NCI-H1694 (cell line): ENCODE data around the gene AREG.

ENCODE experiments used
- DNase-seq: peaks from one replicate; lab custom pipeline; 2025; lab: John Stamatoyannopoulos, UW

The AREG gene

GRCh38 chr4:74463123-74463522 is 18.2 kb downstream of the AREG start:
- DNase-seq = no peak

DNA sequence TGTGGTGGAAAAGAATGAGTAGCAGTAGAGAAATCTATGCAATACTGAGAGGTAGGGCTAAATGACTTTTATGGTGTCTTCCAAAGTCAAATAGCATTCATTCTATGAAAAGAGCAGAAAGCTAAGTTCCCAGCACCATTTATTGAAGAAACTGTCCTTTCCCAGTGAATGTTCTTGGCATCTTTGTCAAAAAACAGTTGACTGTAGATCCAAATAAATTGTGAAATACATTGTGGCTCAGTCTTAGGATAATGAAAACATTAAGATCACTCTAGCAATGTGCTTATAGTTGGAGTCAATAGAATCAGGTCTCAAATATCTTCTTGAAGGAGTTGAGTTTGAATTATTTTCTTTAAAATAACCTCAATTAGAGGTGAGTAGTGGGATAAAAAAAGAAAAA is 19.4 kb downstream of the AREG start:
- no peak for DNase-seq

GRCh38 chr4:74466242-74466641 is 21.3 kb downstream of the AREG start:
- DNase-seq = no peak

- no peak for DNase-seq
Measured at GRCh38 chr4:74471264-74471663, 26.3 kb downstream of the AREG start.

DNA sequence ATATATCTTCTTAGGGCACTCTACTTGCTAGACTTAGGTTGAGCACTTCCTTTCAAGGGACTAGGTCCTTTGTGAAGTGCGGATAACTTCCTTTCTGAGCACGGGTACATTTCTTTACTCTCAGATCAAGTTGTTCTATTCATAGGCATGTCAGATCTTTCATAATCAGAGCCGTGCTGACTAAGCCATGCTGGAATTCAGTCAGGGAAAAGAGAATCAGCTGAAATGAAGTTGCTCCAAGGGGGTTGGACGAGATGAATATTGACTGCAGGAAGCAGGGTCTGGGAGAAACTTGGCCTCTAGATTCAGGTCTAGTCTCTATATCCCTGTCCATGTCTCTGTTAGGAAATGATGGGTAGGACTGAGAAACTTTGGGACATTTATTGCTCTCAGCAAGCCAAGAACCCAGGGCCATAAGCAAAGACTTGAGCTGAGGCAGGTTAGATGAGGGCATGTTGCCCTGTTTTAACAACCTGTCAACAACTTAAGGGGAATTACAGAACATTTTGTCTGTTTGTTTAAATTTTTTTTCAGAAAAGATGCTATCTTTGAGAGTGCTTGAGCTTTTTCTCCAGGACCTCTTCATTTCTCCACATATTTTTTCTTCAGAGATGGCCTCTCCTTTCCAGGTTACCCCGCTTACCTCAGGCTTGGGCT is 28.3 kb downstream of the AREG start:
- no peak for DNase-seq

- DNase-seq = no peak
Measured at GRCh38 chr4:74474345-74475090, 29.6 kb downstream of the AREG start.

GRCh38 chr4:74475091-74475800 is 30.3 kb downstream of the AREG start:
- no peak for DNase-seq

GRCh38 chr4:74475946-74476345 is 31.0 kb downstream of the AREG start:
- DNase-seq = no peak

DNA sequence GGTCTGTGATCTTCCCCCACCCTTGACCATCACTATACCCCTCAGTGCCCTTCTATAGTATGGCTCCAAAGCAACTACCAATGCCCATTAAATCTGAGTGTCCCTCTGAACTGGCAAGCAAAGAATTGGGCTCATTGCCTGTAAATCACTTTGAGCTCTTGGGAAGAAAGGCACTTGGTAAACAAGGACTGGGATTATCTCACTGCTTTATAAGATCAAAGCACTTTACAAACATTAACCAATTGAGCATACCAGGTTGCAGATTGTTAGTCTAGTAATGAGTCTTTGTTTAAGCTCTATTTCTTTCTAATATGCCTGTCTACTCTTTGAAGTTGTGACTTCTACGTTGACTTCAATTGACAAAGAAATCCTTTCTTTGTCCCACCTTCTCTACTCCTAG is 34.1 kb downstream of the AREG start:
- DNase-seq = no peak

DNA sequence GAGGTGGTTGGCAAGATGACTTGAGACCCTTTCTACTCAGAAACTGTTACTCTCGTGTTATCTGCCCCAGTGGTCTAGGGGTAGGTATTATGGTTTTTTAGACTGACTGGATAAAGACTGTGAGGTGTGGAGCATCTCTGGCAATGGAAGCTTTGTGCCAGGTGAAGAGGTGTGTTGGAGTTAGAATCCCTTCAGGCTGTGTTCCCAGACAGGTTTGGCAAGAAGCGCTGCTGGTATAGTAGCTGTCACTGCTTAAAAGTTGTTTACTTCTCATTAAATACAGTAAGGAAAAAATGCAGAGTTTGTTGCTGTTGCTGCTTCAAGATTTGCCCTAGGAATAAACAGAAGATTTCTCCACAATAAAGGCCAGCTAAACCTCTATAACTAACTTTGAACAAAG is 35.3 kb downstream of the AREG start:
- DNase-seq = no peak

DNA sequence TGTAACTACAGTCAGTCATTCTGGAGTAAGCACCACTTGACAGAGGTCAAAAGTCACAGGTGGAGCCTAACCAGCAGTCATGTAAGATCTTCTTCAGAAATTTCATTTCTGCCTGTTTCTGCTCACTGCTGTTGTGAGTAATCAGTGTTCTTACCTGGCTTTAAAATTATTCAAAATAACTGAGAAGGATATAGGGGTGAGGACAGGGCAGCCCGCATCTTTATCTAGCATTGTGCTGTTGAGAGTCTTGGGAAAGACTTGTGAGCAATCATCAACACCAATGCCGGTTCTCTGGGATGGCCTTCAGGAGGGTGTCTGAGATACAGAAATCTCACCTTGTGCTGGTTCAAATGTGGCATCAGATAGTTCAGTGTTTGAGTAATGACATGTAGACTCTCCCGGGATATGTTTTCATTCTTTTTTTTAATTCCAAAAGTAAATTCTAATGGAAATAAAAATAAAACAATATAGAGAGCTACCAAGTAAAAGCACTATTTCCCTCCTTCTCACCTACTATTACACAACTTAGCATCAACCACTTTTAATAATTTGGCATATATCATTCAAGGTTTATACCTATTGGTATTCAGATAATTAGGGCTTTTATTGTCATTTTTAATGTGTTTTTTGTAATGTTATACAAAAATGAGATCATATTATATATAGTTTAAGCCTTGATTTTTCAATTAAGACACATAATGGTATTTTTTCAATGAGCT is 37.1 kb downstream of the AREG start:
- DNase-seq = no peak

DNA sequence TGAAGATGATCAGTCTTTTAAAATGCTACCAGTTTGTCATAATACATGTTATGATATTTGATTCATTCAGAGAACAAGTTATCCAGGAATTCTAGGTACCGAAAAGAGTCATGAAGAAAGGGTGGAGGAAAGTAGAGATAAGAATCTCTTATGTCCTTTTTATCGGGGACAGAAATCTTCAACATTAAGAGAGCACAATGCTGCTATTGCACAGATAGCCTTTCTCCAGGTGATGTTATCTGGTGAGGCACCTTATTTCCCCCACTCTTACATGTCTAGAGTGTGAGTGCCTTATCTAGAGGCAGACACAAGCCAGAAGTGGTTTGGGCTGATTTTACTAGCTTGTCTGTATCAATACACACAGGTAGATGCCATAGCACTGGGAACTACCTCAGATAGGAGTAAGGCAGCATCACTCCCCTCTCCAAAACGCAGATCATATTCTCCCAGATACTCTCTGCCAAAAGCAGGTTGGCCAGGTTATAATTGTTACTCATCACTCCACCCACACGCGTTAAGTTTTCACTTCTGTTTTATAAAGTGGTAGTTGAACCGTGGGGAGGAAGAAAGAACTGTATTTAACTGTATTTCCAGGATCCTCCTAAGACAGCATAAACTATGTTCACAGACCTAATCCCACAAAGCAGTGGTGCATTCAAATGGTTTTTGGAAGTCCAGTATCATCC is 38.4 kb downstream of the AREG start:
- DNase-seq = no peak

GRCh38 chr4:74486905-74487304 is 42.0 kb downstream of the AREG start:
- no peak for DNase-seq

GRCh38 chr4:74487771-74488170 is 42.8 kb downstream of the AREG start:
- DNase-seq = no peak

DNA sequence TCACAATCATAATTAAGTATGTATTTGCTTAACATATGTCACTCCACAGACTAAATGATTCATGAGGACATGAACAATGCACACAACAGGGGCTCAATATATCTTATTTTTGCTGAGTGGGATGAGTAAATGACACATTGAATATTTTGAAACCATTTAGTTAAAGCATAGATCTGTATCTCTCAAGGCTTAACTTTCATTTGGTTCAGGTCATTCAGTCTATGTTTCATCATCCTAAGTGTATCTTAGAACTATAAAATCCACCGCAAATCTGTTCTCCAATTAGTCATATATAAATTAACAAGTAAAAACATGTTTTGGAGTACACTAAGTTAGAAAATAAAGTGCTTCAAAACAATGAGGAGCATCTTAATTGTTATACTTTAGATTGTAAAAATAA is 45.8 kb downstream of the AREG start:
- no peak for DNase-seq

GRCh38 chr4:74499986-74500781 is 55.2 kb downstream of the AREG start:
- DNase-seq = no peak

GRCh38 chr4:74501579-74501978 is 56.6 kb downstream of the AREG start:
- DNase-seq = no peak

DNA sequence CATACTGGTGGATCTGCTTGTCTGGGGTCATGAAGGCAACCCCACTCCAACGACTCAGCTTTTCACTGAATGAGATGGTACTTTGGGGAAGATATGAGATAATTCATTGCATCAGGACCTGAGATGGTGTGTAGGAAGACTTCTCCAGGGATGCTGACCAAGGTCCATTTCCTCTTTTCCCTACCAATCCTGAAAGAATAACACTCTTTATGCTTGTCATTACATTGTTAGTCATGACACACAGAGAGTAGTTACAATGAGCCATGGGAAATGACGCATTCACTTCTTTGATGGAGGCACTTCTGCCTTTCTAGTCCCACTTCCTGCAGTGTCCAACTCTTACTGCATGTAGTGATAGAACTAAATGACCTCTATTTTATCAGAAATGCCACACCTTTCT is 58.6 kb downstream of the AREG start:
- DNase-seq = no peak

GRCh38 chr4:74504212-74504611 is 59.3 kb downstream of the AREG start:
- no peak for DNase-seq
